GM19035 (cell line): ENCODE data around the gene GMCL1.
"Not testable (repeated sequence)": the region's sequence is repeated elsewhere in the genome, so short reads cannot be mapped to it uniquely, and the experiment has no call there.

Experiments
- ATAC-seq: cut with Tn5 transposase; IDR thresholded peaks from one replicate; pipeline ENCODE4 v1.9.1; 2021; ENCODE audit not compliant: unreplicated experiment

Gene GMCL1

GRCh38 chr2:69847068-69847828 is 17.8 kb downstream of the GMCL1 start:
- ATAC-seq: no peak

GRCh38 chr2:69848186-69848790 is 18.8 kb downstream of the GMCL1 start:
- no peak for ATAC-seq

- ATAC-seq: no peak
Measured at GRCh38 chr2:69858261-69858660, 28.8 kb downstream of the GMCL1 start.

- no peak for ATAC-seq
Measured at GRCh38 chr2:69863298-69863697, 33.8 kb downstream of the GMCL1 start.

- no peak for ATAC-seq
Measured at GRCh38 chr2:69888451-69888850, 59.0 kb downstream of the GMCL1 start.

- ATAC-seq: no peak
Measured at GRCh38 chr2:69889302-69889701, 59.8 kb downstream of the GMCL1 start.

GRCh38 chr2:69890881-69891280 is 61.4 kb downstream of the GMCL1 start:
- ATAC-seq: no peak

GRCh38 chr2:69892838-69893424 is 63.5 kb downstream of the GMCL1 start:
- ATAC-seq: not testable (repeated sequence)

- peak; percentile 81 for ATAC-seq
Measured at GRCh38 chr2:69893684-69894551, 64.5 kb downstream of the GMCL1 start, which contains the start of gene SNRNP27. Gene SNRNP27, plus strand, starts transcription at chr2:69893956. Its CDS starts 29 bp downstream, at chr2:69893985.

GRCh38 chr2:69894737-69895136 is 65.3 kb downstream of the GMCL1 start:
- ATAC-seq: not testable (repeated sequence)

- no peak for ATAC-seq
Measured at GRCh38 chr2:69902213-69902922, 72.9 kb downstream of the GMCL1 start.

GRCh38 chr2:69907216-69907615 is 77.8 kb downstream of the GMCL1 start:
- no peak for ATAC-seq

- ATAC-seq: no peak
Measured at GRCh38 chr2:69911985-69912563, 82.6 kb downstream of the GMCL1 start.

GRCh38 chr2:69914164-69914949 is 84.9 kb downstream of the GMCL1 start:
- ATAC-seq: peak; percentile 88

- ATAC-seq: peak; percentile 1
Measured at GRCh38 chr2:69914950-69915945, 85.8 kb downstream of the GMCL1 start, which contains the start of gene MXD1. Gene MXD1, plus strand, starts transcription at chr2:69915109. Its CDS starts 222 bp downstream, at chr2:69915331.

GRCh38 chr2:69916106-69916505 is 86.6 kb downstream of the GMCL1 start:
- ATAC-seq: no peak

GRCh38 chr2:69917852-69918251 is 88.4 kb downstream of the GMCL1 start:
- ATAC-seq: no peak

- ATAC-seq: no peak
Measured at GRCh38 chr2:69918401-69918800, 88.9 kb downstream of the GMCL1 start.
